ENCODE measurements around the gene TMEM121B.

TMEM121B gene

GRCh38 chr22:17091851-17092250, 29.3 kb downstream of the TMEM121B start:
- DNase-seq (ENCODE audit: extremely low spot score) = no peak
- CTCF ChIA-PET = no interaction called here
- TF ChIP-seq CTCF (IDR thresholded peaks at IDR 0.05; ENCODE audit: control extremely low read depth, extremely low read depth, low read depth, missing control alignments) = no peak
- POLR2A ChIA-PET = no interaction called here

GRCh38 chr22:17090550-17090949, 30.6 kb downstream of the TMEM121B start:
- POLR2A ChIA-PET = no interaction called here
- CTCF ChIA-PET = interaction anchor here (1.6 kb wide), 1 partner anchor 411 kb away, joined by 4 read pairs; no protein-coding TSS in a partner anchor
- no peak for TF ChIP-seq CTCF (IDR thresholded peaks at IDR 0.05; ENCODE audit: control extremely low read depth, extremely low read depth, low read depth, missing control alignments)
- DNase-seq (ENCODE audit: extremely low spot score) = no peak

GRCh38 chr22:17087498-17088131, 33.5 kb downstream of the TMEM121B start:
- TF ChIP-seq CTCF (IDR thresholded peaks at IDR 0.05; ENCODE audit: control extremely low read depth, extremely low read depth, low read depth, missing control alignments) = no peak
- ChIA-PET CTCF (interaction anchor here (1.6 to 2.2 kb wide), 4 partner anchors 9 to 414 kb away, joined by 4 to 8 read pairs (median 6); no protein-coding TSS in a partner anchor), POLR2A (no interaction called here)
- DNase-seq (ENCODE audit: extremely low spot score) = no peak

GRCh38 chr22:17086788-17087497, 34.2 kb downstream of the TMEM121B start:
- POLR2A ChIA-PET = no interaction called here
- CTCF ChIA-PET = interaction anchor here (1.6 to 2.2 kb wide), 4 partner anchors 9 to 415 kb away, joined by 4 to 8 read pairs (median 6); no protein-coding TSS in a partner anchor
- no peak for DNase-seq (ENCODE audit: extremely low spot score)
- TF ChIP-seq CTCF (IDR thresholded peaks at IDR 0.05; ENCODE audit: control extremely low read depth, extremely low read depth, low read depth, missing control alignments) = no peak

- ChIA-PET CTCF (interaction anchor here (1.2 to 2.2 kb wide), 4 partner anchors 11 to 416 kb away, joined by 5 to 8 read pairs (median 6); no protein-coding TSS in a partner anchor), POLR2A (no interaction called here)
- no peak for TF ChIP-seq CTCF (IDR thresholded peaks at IDR 0.05; ENCODE audit: control extremely low read depth, extremely low read depth, low read depth, missing control alignments)
- no peak for DNase-seq (ENCODE audit: extremely low spot score)
Observed at GRCh38 chr22:17086296-17086695, 34.9 kb downstream of the TMEM121B start.

- ChIA-PET POLR2A (no interaction called here), CTCF (interaction anchor here (0.7 to 2.2 kb wide), 4 partner anchors 11 to 416 kb away, joined by 3 to 7 read pairs (median 6); no protein-coding TSS in a partner anchor)
- DNase-seq (ENCODE audit: extremely low spot score) = no peak
- no peak for TF ChIP-seq CTCF (IDR thresholded peaks at IDR 0.05; ENCODE audit: control extremely low read depth, extremely low read depth, low read depth, missing control alignments)
Observed at GRCh38 chr22:17085277-17086181, 35.6 kb downstream of the TMEM121B start.
